Activated naive CD4-positive, alpha-beta T cell treated with anti-CD3 and anti-CD28 coated beads, Interleukin-2, amount 50 U/mL, for 16 hours (primary cell): ENCODE results near the gene NRXN3.

Experiments used
- DNase-seq: peaks from one replicate; pipeline ENCODE4 v3.0.0-alpha.2; 2020

NRXN3 gene

GRCh38 chr14:78752518-78753188 is 582.5 kb downstream of the NRXN3 start:
- DNase-seq = no peak

GRCh38 chr14:78754059-78754458 is 583.9 kb downstream of the NRXN3 start:
- DNase-seq = no peak

- DNase-seq = no peak
Observed at GRCh38 chr14:78758333-78758732, 588.2 kb downstream of the NRXN3 start.

GRCh38 chr14:78762331-78762730 is 592.2 kb downstream of the NRXN3 start:
- no peak for DNase-seq

- no peak for DNase-seq
Observed at GRCh38 chr14:78763746-78764145, 593.6 kb downstream of the NRXN3 start.

GRCh38 chr14:78764240-78764639 is 594.1 kb downstream of the NRXN3 start:
- no peak for DNase-seq

GRCh38 chr14:78764645-78765044 is 594.5 kb downstream of the NRXN3 start:
- no peak for DNase-seq

GRCh38 chr14:78767436-78767835 is 597.3 kb downstream of the NRXN3 start:
- DNase-seq = no peak

GRCh38 chr14:78782551-78782950 is 612.4 kb downstream of the NRXN3 start:
- DNase-seq = no peak

- no peak for DNase-seq
Observed at GRCh38 chr14:78785265-78785664, 615.1 kb downstream of the NRXN3 start.

- DNase-seq = no peak
Observed at GRCh38 chr14:78788467-78789360, 618.5 kb downstream of the NRXN3 start.

GRCh38 chr14:78790271-78790670 is 620.1 kb downstream of the NRXN3 start:
- no peak for DNase-seq

GRCh38 chr14:78798757-78799156 is 628.6 kb downstream of the NRXN3 start:
- DNase-seq = no peak

- no peak for DNase-seq
Observed at GRCh38 chr14:78805570-78805969, 635.4 kb downstream of the NRXN3 start.

GRCh38 chr14:78823035-78823434 is 652.9 kb downstream of the NRXN3 start:
- no peak for DNase-seq

- no peak for DNase-seq
Observed at GRCh38 chr14:78823516-78823915, 653.3 kb downstream of the NRXN3 start.

GRCh38 chr14:78829274-78829673 is 659.1 kb downstream of the NRXN3 start:
- no peak for DNase-seq

GRCh38 chr14:78834766-78835451 is 664.7 kb downstream of the NRXN3 start:
- DNase-seq = no peak

- DNase-seq = no peak
Observed at GRCh38 chr14:78835909-78836308, 665.7 kb downstream of the NRXN3 start.

- no peak for DNase-seq
Observed at GRCh38 chr14:78836777-78837176, 666.6 kb downstream of the NRXN3 start.

GRCh38 chr14:78838959-78839358 is 668.8 kb downstream of the NRXN3 start:
- no peak for DNase-seq

- no peak for DNase-seq
Observed at GRCh38 chr14:78840898-78841297, 670.7 kb downstream of the NRXN3 start.

- no peak for DNase-seq
Observed at GRCh38 chr14:78847801-78848200, 677.6 kb downstream of the NRXN3 start.
